ENCODE measurements around the gene ZNF324B.
"Not testable (repeated sequence)": the region's sequence is repeated elsewhere in the genome, so short reads cannot be mapped to it uniquely, and the experiment has no call there.

ZNF324B gene

DNA sequence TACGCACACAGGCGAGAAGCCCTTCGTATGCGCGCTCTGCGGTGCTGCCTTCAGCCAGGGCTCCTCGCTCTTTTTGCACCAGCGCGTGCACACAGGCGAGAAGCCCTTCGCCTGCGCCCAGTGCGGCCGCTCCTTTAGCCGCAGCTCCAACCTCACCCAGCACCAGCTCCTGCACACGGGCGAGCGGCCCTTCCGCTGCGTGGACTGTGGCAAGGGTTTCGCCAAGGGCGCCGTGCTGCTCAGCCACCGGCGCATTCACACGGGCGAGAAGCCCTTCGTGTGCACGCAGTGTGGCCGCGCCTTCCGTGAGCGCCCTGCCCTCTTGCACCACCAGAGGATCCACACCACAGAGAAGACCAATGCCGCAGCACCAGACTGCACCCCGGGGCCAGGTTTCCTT, 4.7 kb downstream of the ZNF324B start:
- DNase-seq = no peak

DNA sequence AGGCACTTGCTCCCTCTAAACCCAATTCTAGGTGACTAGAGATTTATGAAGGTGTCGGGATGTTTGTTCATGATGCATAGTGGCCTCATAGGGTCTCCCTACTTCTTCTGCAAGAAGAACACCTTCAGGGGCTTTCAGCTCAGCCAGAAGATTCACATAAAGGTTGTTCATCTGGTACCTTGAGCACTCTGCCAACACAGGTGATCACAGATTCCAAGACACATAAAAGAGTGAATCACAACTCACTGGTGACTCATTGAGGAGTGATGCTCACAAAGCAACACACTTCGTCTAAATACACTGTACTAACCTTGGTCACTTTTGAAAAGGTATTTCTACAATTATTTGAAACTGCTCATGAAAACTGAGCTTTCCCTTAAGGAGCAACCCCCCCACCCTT, 8.6 kb downstream of the ZNF324B start:
- no peak for DNase-seq

DNA sequence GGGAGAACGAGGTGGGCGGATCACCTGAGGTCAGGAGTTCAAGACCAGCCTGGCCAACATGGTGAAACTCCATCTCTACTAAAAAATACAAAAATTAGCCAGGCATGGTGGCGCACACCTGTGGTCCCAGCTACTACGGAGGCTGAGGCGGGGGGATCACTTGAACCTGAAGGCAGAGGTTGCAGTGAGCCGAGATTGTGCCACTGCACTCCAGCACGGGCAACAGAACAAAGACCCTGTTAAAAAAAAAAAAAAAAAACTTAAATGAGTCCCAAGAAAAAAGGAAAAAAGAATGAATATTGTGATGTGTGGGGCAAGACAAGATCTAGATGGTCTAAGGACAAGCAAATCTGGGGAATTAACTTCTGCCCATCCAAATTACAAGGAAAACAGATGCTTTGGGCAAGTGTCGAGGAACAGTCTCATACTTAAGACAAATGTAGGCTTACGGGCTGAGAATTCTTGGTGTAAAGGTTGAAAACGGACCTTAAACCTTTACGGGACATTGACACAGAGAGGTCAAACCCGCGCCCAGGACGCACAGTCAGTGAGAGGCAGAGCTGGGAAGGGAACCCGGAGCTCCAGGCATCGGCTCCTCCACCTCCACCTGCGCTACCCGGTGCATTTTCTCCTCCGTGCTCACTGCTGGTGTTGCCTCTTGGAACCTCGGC, 14.8 kb downstream of the ZNF324B start:
- DNase-seq = no peak

DNA sequence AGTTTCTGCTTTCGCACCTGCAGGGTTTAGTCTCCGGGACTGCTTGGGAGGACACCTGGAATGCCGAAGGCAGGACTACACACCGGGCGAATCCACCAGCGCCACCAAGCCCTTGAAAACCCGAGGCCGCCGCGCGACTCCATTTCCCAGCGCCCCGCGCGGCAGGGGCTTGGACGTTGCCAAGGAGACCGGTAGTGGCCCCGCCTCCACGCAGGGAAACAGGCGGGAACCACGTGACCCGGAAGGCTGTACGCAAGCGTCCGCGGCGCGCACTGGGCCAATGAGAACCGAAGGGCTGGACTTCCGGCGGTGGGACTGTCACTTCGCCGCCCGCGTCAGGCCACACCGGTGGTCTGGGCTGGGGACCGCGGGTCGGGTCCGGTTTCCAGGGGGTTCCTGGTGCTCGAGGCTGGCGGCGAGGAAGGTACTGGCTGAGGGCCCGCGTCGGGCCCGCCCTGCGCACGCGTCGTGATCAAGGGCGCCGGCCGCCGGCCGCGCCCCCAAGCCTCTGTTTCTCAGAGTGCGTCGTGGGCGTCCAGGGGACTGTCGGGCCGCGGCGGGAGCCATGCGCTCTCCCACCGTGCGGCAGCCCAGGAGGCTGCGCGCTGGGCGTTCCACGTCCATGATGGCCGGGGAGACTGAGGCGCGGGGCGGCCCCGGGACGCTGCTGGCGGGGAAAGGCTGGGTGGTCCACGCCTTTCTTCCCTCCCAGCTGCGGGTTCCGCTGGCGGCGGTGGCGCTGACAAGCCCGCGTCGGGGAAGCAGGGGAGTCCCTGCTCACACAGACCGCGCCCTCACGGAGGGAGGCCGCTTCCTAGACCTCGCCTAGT, 15.6 kb downstream of the ZNF324B start, which contains the start of gene ZNF324:
ZNF324 (plus strand) TSS at position 321 of the 830 bp plus-strand sequence. CDS start 2,106 bp downstream, outside the sequence.
- DNase-seq = peak; percentile 98

DNA sequence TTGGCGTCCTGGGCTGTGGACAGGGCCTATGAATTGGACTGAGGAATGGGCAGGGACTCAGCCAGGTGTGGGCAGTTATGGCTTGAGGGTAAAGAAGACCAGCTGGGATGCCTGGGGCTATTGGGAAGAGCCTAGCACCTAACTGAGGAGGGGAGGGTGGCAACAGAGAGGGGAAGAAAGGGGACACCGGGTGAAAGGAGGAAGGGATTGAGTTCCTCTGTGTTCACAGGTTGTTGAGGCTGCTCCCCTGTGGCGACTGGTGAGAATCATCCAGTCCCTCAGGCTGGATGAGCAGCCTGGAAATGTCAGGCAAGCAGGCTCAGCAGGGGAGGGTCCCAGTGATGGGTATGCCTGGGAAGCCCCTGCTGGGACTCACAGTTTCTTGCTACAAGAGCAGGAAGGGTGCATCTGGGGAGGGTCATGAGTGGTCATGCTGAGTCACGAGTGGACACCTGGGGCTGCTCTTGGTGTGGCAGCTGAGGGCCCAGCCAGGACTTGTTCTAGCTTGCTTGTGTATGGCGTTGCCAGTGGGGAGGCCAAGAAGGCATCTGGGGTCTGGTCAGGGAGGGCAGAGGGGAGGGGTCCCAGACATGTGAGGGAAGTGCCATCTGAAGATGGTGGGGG, 16.9 kb downstream of the ZNF324B start:
- no peak for DNase-seq

DNA sequence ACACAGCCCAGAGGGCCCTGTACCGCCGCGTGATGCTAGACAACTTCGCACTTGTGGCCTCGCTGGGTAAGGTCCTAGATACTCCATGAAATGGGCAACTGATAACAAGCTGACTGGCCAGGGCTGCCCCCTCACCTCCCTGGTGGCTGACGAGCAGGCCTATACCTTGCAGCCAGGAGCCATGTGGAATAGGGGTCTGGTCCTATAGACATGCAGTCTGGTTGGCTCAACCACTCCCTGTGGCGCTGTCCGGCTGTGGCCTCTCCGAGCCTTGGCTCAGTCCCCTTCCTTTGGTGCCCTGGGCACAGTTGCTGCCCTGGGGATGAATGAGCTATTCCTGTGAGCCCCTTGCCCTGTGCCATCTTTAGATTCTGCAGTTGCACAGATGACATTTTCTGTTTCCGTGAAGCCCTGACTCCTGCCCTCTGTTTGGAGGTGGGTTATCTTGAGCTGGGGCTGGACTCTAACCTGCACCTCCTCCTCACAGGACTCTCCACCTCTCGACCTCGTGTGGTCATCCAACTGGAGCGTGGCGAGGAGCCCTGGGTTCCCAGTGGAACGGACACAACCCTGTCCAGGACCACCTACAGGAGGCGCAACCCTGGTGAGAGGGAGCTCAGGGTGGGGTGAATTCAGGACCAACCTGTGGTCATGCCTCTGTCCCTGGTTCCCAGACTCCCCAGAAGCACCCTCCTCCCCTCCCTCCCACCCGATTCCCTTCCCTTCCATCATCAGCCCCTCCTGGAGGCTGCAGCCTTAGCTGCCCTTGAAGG, 18.0 kb downstream of the ZNF324B start:
- DNase-seq = no peak

DNA sequence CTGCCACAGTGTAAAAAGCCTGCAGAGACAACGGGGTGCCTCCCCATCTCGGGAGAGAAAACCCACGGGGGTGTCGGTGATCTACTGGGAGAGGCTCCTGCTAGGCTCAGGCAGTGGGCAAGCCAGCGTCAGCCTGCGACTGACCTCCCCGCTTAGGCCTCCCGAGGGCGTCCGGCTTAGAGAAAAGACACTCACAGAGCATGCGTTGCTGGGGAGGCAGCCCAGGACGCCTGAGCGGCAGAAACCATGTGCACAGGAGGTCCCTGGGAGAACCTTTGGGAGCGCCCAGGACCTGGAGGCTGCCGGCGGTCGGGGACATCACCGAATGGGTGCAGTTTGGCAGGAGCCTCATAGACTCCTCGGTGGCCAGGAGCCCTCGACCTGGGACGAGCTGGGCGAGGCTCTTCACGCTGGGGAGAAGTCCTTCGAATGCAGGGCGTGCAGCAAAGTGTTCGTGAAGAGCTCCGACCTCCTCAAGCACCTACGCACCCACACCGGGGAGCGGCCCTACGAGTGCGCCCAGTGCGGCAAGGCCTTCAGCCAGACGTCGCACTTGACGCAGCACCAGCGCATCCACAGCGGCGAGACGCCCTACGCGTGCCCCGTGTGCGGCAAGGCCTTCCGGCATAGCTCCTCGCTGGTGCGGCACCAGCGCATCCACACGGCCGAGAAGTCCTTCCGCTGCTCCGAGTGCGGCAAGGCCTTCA, 19.6 kb downstream of the ZNF324B start:
- DNase-seq = not testable (repeated sequence)

DNA sequence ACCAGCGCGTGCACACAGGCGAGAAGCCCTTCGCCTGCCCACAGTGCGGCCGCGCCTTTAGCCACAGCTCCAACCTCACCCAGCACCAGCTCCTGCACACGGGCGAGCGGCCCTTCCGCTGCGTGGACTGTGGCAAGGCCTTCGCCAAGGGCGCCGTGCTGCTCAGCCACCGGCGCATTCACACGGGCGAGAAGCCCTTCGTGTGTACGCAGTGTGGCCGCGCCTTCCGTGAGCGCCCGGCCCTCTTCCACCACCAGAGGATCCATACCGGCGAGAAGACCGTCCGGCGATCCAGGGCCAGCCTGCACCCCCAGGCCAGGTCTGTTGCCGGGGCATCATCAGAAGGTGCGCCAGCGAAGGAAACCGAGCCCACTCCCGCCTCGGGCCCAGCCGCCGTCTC, 20.3 kb downstream of the ZNF324B start:
- no peak for DNase-seq

DNA sequence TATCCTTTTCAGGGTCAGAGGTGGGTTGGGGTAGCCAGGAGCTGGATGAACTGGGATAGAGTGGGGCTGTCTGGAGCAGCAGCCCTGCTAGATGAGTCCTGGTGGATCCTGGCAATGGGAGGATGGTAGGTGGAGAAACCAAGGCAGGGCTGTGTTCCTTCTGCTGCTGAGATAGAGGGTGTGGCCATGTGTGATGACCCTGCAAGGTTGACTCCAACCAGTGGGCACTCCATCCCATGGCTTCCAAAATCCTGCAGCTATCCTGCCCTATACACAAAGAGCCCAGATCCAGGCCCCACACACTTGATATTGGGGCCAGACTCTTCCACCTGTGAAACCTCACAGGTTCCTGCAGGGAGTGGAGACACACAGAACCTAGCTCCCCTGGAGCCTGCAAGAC, 22.4 kb downstream of the ZNF324B start:
- no peak for DNase-seq

DNA sequence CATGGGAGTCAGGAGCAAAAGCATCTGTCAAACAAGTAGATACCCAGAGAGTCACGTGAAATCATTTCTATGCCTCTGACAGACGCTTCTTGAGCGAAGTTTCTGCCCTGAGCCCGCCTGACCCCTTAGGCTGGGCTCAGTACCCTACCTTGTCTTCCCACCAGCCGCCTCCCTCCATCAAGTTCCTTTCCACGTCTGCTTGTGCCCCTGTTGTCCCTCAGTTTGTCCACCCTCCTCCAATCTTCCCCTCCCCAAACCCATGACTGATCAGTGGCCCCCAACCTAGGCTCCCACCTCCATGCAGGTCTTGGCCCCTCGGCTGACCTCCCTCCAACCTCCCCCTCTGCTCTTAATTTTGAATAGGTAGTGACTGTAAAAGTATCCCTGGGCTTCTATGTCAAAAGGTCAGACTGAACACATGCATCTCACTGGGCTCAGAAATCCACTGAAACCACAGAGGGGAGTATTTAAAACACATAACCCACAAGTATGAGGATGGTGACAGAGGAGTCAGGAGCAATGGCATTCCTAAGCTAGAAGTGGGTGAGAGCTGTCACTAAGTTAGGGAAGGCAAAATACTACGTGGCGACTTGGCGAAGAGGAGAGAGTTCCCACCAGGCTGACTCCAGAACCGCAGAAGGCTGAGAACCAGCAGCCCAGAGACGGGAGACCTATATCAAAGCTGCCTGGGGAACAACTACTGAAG, 23.0 kb downstream of the ZNF324B start:
- DNase-seq = no peak

DNA sequence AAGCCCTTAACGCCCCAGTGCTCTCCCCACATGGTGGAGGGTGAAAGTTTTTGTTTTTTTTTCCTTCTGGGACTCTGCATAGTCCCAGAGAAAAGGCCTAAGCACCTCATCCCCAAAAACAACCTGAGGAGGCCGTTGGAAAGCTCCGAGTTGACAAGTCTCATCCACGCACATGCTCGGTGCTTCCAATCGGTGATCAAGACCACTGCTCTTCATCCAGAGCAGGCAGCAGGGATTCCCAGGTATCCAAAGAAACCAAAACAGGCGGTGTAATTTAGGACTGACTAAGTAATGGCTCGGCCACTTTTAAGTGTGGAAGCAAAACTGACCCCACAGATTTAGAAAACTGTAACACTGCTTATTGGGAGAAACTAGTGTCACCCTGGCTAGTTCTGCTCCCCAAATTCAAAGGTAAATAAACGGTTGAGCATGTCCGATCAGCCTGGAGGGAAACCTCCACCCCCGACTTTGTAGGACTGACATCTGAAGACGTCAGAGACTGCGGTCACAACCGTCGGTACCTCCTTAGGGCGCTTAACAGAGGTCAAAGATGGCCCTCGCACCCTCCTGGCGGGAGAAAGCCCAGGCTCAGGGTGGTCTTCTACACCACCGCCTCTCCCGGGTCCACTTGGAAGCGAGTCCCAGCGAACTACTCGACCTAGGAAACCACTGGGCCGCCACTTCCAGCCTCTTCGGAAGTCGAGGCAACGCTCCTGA, 23.7 kb downstream of the ZNF324B start:
- no peak for DNase-seq

DNA sequence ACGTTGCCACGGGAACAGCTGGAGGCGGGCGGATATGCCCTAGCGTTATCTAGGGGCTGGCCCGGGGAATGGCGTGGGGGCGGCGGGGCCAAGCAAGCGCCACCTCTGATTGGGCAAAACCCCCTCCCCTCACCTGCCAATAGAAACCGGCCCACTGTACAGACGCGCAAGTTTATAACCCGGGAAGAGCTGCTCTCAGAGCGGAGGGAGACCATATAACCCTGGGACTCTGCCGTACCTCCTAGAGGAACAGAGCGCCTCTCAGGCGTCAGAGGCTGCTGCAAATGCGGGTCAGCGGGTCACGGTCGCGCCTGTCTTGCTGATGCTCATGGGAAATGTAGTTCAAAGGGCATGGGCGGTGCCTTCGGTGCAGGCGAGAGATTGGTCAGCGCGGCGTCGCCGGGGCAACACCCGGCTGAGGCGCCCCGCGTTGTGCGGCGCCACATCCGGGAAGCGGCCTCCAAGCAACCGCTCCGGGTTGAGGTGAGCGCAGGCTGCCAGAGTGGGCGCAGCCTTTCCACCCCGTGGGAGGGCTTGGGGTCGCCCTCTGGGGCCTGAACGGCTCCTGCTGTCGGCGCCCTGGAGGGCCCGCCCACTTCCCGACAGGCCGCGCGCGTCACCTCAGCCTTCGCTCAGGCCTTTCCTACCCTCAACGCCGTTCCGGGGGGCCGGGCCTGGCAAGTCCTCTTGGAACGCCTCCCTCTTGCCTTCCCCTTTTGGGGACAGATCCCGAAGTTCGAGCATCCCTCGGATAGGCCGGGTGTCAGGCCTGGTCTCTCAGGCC, 24.5 kb downstream of the ZNF324B start, which contains the start of gene ZNF446:
ZNF446 (plus strand) TSS at position 639 of the 784 bp plus-strand sequence. CDS start 867 bp downstream, outside the sequence.
- DNase-seq = peak; percentile 90

DNA sequence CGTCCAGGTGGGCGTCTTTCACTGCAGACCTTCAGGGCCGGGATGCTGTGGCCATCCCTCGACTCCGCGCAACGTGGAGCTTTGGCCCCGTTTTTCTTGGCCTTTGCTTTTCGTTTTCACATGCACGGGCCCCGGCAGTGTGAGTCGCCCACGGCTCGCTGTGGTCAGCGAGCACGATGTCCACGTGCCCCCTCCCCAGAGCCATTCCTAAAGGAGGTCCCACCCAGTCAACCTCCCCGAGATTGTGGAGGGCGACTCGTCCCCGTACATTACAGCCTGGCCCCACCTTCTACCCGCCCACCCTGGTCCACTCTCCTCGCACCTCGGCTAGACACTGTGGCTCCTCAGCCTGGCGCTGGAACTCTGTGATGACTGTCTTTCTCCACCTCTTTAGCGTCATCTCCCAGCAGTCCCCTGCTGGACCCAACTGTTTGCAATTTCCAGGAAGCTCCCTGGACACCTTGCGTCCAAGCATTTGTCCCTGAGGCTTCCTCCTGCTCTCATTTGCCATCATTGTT, 25.1 kb downstream of the ZNF324B start:
- DNase-seq = no peak

DNA sequence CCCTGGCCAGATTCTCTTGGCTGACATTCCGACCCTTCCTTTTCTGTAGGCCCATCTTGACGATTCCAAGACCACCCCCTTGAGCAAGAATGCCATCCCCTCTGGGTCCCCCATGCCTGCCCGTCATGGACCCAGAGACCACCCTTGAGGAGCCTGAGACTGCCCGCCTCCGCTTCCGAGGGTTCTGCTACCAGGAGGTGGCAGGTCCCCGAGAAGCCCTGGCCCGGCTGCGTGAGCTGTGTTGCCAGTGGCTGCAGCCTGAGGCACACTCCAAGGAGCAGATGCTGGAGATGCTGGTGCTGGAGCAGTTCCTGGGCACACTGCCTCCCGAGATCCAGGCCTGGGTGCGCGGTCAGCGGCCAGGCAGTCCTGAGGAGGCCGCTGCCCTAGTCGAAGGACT, 25.7 kb downstream of the ZNF324B start:
- DNase-seq = no peak

DNA sequence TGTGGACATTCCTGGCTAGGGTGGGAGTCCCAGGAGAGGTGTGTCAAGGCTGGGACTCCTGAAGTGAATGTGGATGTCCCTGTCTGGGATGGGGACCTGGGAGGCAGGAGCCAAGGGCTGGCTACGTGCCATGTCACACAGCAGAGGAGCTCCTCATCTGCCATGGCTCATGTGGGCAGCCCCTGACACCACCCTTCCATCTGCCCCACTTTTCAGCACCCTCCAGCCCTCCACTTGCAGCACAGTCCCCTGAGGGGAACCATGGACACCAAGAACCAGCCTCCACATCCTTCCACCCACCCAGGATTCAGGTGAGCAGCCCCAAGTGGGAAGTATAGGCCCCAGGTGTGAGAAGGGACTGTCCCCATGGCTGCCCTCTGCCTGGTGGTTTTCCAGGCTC, 26.4 kb downstream of the ZNF324B start:
- no peak for DNase-seq

DNA sequence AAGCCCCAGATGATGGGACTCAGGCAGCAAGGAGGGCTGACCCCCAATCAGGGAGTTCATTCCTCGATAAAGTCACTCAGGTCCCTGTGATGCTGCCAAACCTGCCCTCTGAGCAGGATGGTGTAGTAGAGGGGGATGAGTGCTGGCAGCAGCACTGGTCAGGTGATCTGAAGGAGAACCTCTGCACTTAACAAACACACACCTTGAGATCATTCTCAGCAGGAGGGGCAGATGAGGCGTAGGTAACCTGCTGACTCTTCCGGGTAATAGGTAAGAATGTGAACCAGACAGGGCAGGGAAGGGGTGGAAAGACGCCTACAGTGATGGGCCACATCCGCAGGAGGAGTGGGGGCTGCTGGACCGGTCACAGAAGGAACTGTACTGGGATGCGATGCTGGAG, 27.9 kb downstream of the ZNF324B start:
- no peak for DNase-seq

DNA sequence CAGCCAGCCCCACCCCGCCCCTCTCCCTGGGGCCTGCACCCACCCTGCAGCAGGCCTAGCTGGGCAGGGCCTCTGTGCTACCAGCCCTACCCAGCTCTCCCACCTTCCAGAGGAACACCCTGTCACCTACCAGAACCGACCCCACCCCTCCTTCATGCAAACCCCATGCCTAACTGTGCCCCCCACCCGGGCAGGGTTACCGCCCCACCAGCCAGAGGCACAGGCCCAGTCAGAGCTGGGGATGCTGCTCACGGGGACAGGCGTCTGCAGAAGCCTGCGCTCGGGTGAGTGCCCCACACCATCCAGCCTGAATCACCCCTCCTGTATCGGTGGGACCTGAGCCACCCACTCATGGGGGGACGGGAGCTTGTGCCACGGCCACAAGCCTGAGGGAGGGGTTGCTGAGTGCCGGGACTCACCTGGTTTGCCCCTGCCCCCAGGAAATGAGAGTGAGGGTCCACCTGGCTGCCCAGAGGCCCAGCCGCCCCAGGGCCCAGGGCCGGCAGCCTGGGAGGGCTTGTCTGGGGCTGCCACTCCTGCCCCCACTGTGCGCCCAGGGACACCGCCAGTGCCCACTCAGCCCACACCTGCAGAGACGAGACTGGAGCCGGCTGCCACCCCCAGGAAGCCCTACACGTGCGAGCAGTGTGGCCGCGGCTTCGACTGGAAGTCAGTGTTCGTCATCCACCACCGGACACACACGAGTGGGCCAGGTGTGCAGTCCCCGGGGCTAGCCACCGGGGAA, 28.5 kb downstream of the ZNF324B start:
- DNase-seq = no peak

DNA sequence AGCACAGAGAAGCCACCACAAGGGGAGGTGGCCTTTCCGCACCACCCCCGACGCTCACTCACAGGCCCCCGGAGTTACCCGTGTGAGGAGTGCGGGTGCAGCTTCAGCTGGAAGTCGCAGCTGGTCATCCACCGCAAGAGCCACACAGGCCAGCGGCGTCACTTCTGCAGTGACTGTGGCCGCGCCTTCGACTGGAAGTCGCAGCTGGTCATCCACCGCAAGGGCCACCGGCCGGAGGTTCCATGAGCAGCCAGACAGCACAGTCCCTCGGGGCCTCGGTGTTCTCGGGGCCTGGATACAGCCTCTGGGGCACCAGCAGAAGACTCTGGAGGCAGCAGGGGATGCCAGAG, 29.0 kb downstream of the ZNF324B start:
- DNase-seq = no peak

DNA sequence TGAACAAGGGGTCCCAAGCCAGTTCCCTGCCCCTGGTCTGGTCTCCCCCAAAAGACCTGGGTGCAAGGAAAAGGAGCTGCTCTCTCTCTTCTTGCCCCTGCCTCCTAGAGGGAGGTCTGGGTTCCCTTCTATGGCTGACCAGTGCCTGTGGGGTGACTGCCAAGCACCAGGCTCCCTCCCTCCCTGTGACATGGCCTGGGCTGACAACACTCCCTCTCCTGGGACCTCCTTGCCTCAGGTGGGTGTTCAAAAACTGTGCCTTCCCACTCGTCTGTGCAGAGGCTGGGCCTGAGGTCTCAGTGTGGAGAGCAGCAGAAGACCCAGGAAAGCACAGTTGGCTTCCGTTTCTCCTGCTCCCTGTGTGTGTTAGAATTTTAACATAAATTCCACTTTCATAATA, 29.4 kb downstream of the ZNF324B start:
- DNase-seq = no peak
